ENCODE results near the gene MRPS10. TPM values are rescaled to one million over a fixed set of nuclear protein-coding genes. Genes with fewer than 3 reads are reported as not detected.
A peak's percentile ranks its signal among the peaks of the same experiment; 100 is the strongest.

The MRPS10 gene
- total and polyA plus RNA-seq, 10 of the 15 experiments (the other 5 are each of a cell fraction or from before 2014, with no cell fraction given): 28.5 to 83.3 (median 52.8) TPM

DNA sequence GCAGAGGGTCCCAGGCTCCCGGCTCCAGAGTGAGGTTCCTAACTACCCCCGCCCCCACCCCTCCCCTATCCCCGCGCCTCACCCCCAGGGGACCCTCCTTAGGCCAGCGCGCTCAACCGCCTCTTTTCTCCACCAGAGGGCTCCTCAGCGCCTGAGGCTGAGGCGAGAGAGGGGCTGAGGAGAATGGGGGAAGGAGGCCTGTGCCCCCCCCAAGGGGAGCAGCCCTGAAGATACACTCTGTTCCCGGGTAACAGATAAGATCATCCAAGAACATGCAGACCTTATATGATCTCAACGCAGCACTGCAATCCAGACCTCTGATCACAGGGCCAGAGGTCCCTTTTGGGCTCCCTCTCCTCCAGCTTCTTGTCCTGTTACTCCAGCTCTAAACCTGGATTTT lies 43.3 kb upstream of the MRPS10 start:
- Histone ChIP-seq H3K9me3 (replicated peaks; ENCODE audit: control insufficient read depth, insufficient read depth, low read length) (no peaks in the 10 kb centered on the region), H3K9ac (ENCODE audit: control insufficient read depth, insufficient read depth, low read length) (no peak overlapping the region), H3K4me1 (ENCODE audit: control insufficient read depth, insufficient read depth, low read length) (no peaks in the 10 kb centered on the region), H2AFZ (ENCODE audit: control insufficient read depth, low read depth, low read length) (no peak overlapping the region), H3K4me2 (ENCODE audit: control insufficient read depth, insufficient read depth) (no peak overlapping the region), H3K4me3 (no peak overlapping the region), H3K79me2 (ENCODE audit: control insufficient read depth, insufficient read depth, low read length) (no peaks in the 10 kb centered on the region), H3K36me3 (ENCODE audit: control insufficient read depth in 2 of 2, insufficient read depth in 2 of 2, low read length in 1 of 2) (peaks cover 0 to 6% of the 10 kb centered on the region in 2 experiments; a peak in 2 of 4 replicates), H3K27me3 (replicated peaks in 1 of 2; ENCODE audit: control insufficient read depth in 2 of 2, insufficient read depth in 2 of 2, low read length in 1 of 2) (no peaks in the 10 kb centered on the region), H3K27ac (ENCODE audit: control insufficient read depth, insufficient read depth) (no peak overlapping the region), H4K20me1 (ENCODE audit: control insufficient read depth, insufficient read depth) (no peaks in the 10 kb centered on the region)
- BruUV-seq (replicated peaks): no TSS peak
- POLR2A ChIA-PET: interaction anchor here (0.6 kb wide), 1 partner anchor 643 kb away, joined by 6 read pairs; no protein-coding TSS in a partner anchor
- 38% methylated on average over 4 of the region's 11 CpGs for WGBS (ENCODE audit: insufficient coverage, insufficient replicate concordance, low lambda C conversion rate, missing lambda C conversion rate)
- SMC1A ChIA-PET (ENCODE audit: uncharacterized antibody, unreplicated experiment): interaction anchor here (1.0 to 3.0 kb wide), 16 partner anchors 10 to 291 kb away, joined by 3 to 32 read pairs (median 5); no protein-coding TSS in a partner anchor
- in situ Hi-C loops (cut with MboI): loop anchor here (5.0 kb wide), 1 partner anchor 286 kb away; no protein-coding TSS in a partner anchor
- RAD21 ChIA-PET (ENCODE audit: unreplicated experiment): interaction anchor here (0.9 to 7.2 kb wide), 10 partner anchors 12 to 286 kb away, joined by 3 to 77 read pairs (median 4); no protein-coding TSS in a partner anchor
- ATAC-seq (peak; percentile 91), FAIRE-seq (no peak), DNase-seq (ENCODE audit: low read depth, low spot score) (no peak)
- intact Hi-C loops (cut with micrococcal nuclease; ENCODE audit: unreplicated experiment): loop anchor here (2.0 kb wide), 1 partner anchor 286 kb away; no protein-coding TSS in a partner anchor
- CTCF ChIA-PET: interaction anchor here (0.5 to 8.8 kb wide), 17 partner anchors 9 to 621 kb away, joined by 3 to 123 read pairs (median 5); partner anchors contain the start of gene UBR2
- TF ChIP-seq ZNF217 (IDR thresholded peaks at IDR 0.05) (no peak), SPI1 (IDR thresholded peaks at IDR 0.05; ENCODE audit: borderline replicate concordance, insufficient read depth, low read depth, low read length) (no peak), RELA (IDR thresholded peaks at IDR 0.05; ENCODE audit: borderline replicate concordance, partially characterized antibody) (no peak), YY1 (IDR thresholded peaks at IDR 0.05; ENCODE audit: low read depth, low read length) (no peak), TCF3 (IDR thresholded peaks at IDR 0.05; ENCODE audit: borderline replicate concordance, insufficient read depth, low read depth, low read length) (no peak), RAD21 (IDR thresholded peaks at IDR 0.05; ENCODE audit: insufficient read depth, low read depth, low read length) (peak; percentile 71)
- TF ChIP-seq, protein P1, sequence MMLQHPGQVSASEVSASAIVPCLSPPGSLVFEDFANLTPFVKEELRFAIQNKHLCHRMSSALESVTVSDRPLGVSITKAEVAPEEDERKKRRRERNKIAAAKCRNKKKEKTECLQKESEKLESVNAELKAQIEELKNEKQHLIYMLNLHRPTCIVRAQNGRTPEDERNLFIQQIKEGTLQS (IDR thresholded peaks at IDR 0.05; ENCODE audit: borderline replicate concordance, extremely low read depth, low read depth, low read length): no peak
- TF ChIP-seq, protein P2, sequence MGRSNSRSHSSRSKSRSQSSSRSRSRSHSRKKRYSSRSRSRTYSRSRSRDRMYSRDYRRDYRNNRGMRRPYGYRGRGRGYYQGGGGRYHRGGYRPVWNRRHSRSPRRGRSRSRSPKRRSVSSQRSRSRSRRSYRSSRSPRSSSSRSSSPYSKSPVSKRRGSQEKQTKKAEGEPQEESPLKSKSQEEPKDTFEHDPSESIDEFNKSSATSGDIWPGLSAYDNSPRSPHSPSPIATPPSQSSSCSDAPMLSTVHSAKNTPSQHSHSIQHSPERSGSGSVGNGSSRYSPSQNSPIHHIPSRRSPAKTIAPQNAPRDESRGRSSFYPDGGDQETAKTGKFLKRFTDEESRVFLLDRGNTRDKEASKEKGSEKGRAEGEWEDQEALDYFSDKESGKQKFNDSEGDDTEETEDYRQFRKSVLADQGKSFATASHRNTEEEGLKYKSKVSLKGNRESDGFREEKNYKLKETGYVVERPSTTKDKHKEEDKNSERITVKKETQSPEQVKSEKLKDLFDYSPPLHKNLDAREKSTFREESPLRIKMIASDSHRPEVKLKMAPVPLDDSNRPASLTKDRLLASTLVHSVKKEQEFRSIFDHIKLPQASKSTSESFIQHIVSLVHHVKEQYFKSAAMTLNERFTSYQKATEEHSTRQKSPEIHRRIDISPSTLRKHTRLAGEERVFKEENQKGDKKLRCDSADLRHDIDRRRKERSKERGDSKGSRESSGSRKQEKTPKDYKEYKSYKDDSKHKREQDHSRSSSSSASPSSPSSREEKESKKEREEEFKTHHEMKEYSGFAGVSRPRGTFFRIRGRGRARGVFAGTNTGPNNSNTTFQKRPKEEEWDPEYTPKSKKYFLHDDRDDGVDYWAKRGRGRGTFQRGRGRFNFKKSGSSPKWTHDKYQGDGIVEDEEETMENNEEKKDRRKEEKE (IDR thresholded peaks at IDR 0.05): no peak
- TF ChIP-seq, protein P3, sequence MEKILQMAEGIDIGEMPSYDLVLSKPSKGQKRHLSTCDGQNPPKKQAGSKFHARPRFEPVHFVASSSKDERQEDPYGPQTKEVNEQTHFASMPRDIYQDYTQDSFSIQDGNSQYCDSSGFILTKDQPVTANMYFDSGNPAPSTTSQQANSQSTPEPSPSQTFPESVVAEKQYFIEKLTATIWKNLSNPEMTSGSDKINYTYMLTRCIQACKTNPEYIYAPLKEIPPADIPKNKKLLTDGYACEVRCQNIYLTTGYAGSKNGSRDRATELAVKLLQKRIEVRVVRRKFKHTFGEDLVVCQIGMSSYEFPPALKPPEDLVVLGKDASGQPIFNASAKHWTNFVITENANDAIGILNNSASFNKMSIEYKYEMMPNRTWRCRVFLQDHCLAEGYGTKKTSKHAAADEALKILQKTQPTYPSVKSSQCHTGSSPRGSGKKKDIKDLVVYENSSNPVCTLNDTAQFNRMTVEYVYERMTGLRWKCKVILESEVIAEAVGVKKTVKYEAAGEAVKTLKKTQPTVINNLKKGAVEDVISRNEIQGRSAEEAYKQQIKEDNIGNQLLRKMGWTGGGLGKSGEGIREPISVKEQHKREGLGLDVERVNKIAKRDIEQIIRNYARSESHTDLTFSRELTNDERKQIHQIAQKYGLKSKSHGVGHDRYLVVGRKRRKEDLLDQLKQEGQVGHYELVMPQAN (conservative IDR thresholded peaks at IDR 0.05): no peak
- TF ChIP-seq, protein P4, sequence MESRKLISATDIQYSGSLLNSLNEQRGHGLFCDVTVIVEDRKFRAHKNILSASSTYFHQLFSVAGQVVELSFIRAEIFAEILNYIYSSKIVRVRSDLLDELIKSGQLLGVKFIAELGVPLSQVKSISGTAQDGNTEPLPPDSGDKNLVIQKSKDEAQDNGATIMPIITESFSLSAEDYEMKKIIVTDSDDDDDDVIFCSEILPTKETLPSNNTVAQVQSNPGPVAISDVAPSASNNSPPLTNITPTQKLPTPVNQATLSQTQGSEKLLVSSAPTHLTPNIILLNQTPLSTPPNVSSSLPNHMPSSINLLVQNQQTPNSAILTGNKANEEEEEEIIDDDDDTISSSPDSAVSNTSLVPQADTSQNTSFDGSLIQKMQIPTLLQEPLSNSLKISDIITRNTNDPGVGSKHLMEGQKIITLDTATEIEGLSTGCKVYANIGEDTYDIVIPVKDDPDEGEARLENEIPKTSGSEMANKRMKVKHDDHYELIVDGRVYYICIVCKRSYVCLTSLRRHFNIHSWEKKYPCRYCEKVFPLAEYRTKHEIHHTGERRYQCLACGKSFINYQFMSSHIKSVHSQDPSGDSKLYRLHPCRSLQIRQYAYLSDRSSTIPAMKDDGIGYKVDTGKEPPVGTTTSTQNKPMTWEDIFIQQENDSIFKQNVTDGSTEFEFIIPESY (IDR thresholded peaks at IDR 0.05): peak; percentile 73; the same call in 1 of the 2 replicates
- TF ChIP-seq, protein P5, sequence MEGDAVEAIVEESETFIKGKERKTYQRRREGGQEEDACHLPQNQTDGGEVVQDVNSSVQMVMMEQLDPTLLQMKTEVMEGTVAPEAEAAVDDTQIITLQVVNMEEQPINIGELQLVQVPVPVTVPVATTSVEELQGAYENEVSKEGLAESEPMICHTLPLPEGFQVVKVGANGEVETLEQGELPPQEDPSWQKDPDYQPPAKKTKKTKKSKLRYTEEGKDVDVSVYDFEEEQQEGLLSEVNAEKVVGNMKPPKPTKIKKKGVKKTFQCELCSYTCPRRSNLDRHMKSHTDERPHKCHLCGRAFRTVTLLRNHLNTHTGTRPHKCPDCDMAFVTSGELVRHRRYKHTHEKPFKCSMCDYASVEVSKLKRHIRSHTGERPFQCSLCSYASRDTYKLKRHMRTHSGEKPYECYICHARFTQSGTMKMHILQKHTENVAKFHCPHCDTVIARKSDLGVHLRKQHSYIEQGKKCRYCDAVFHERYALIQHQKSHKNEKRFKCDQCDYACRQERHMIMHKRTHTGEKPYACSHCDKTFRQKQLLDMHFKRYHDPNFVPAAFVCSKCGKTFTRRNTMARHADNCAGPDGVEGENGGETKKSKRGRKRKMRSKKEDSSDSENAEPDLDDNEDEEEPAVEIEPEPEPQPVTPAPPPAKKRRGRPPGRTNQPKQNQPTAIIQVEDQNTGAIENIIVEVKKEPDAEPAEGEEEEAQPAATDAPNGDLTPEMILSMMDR (IDR thresholded peaks at IDR 0.05 in 2 of 3, conservative IDR thresholded peaks at IDR 0.05 in 1 of 3; ENCODE audit: control insufficient read depth in 2 of 3, extremely low read depth in 1 of 3, insufficient read depth in 1 of 3, low read depth in 3 of 3, low read length in 3 of 3): peak in 2 of 3 experiments; percentile 47 to 55; a peak in 4 of 6 replicates

All from GM12878 (cell line).